Activated naive CD8-positive, alpha-beta T cell treated with anti-CD3 and anti-CD28 coated beads, Interleukin-2, amount 10 ng/mL, durations not matched to agents 7 days and 5 days (primary cell): ENCODE results near the gene CCDC30. TPM values are rescaled to one million over a fixed set of nuclear protein-coding genes. Genes with fewer than 3 reads are reported as not detected.
A peak's percentile ranks its signal among the peaks of the same experiment; 100 is the strongest.
"Not testable (repeated sequence)": the region's sequence is repeated elsewhere in the genome, so short reads cannot be mapped to it uniquely, and the experiment has no call there.

Experiments
- ATAC-seq: fragments of 150-1000 bp; cut with Tn5 transposase; one replicate; pipeline ENCODE4 v1.10.0; 2021; ENCODE audit warnings: low read depth, moderate library complexity
- POLR2A ChIA-PET: fragments of 350-600 bp; sonication (Branson Sonifier 250); formaldehyde crosslinking; loops from one replicate; lab custom pipeline; 2021; ENCODE audit warnings: antibody characterized with exemption; lab: Charles Lee
- DNase-seq: peaks from one replicate; pipeline ENCODE4 v3.0.0; 2021
- H3K27ac Mint-ChIP-seq: one replicate; pipeline ENCODE4 v1.8.0; 2022; ENCODE audit warnings: mild to moderate bottlenecking, mixed read lengths
- H3K27me3 Mint-ChIP-seq: one replicate; pipeline ENCODE4 v1.8.0; 2022; ENCODE audit warnings: mild to moderate bottlenecking, moderate library complexity, mixed read lengths
- H3K36me3 Mint-ChIP-seq: one replicate; pipeline ENCODE4 v1.8.0; 2021; ENCODE audit warnings: mild to moderate bottlenecking, mixed read lengths
- H3K4me1 Mint-ChIP-seq: one replicate; pipeline ENCODE4 v1.8.0; 2021; ENCODE audit warnings: mixed read lengths
- H3K4me3 Mint-ChIP-seq: one replicate; pipeline ENCODE4 v1.8.0; 2022; ENCODE audit warnings: mild to moderate bottlenecking, moderate library complexity, mixed read lengths
- H3K9me3 Mint-ChIP-seq: one replicate; pipeline ENCODE4 v1.8.0; 2021; ENCODE audit warnings: mixed read lengths
- total RNA-seq, 2 experiments: library from RNA; stranded (reverse); gene quantifications; one replicate each; pipeline ENCODE4 v1.2.3, GENCODE V29; 2021

Gene CCDC30
- total RNA-seq, 2 experiments from 2014 or later: 2.8 to 3.1 TPM

DNA sequence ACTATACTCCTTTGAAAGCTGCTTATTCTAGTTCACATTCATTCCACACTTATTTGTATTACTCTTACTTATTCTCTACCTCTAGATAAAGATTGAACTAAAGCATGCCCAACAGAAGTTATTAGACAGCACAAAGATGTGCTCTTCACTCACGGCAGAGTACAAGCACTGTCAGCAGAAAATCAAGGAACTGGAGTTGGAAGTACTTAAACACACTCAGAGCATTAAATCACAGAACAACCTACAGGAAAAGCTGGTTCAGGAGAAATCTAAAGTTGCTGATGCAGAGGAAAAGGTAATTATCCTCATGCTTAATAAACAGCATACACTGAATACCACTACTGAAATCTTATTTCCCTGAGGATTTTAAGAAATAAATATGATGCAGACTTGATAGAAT, 113.8 kb downstream of the CCDC30 start:
- POLR2A ChIA-PET: no interaction called here
- no peak for DNase-seq
- no peaks in the 10 kb centered on the region for H3K4me1 Mint-ChIP-seq

GRCh38 chr1:42586016-42586415, 122.9 kb downstream of the CCDC30 start:
- POLR2A ChIA-PET: no interaction called here
- ATAC-seq (no peak), DNase-seq (no peak)
- Mint-ChIP-seq H3K4me1 (no peaks in the 10 kb centered on the region), H3K4me3 (no peak overlapping the region), H3K9me3 (peaks cover 12% of the 10 kb centered on the region), H3K27ac (no peak overlapping the region), H3K36me3 (peaks cover 10% of the 10 kb centered on the region), H3K27me3 (no peaks in the 10 kb centered on the region)

More for the DNA sequence above, 113.8 kb downstream of the CCDC30 start:
- Mint-ChIP-seq H3K9me3 (no peaks in the 10 kb centered on the region), H3K4me3 (no peak overlapping the region), H3K27ac (no peak overlapping the region), H3K27me3 (no peaks in the 10 kb centered on the region), H3K36me3 (no peaks in the 10 kb centered on the region)
- no peak for ATAC-seq

- Mint-ChIP-seq H3K27me3 (no peaks in the 10 kb centered on the region), H3K36me3 (peaks cover 10% of the 10 kb centered on the region), H3K4me1 (no peaks in the 10 kb centered on the region), H3K4me3 (no peak overlapping the region), H3K27ac (no peak overlapping the region), H3K9me3 (peaks cover 12% of the 10 kb centered on the region)
- POLR2A ChIA-PET: no interaction called here
- no peak for ATAC-seq
- DNase-seq: no peak
Measured at GRCh38 chr1:42587753-42588152, 124.7 kb downstream of the CCDC30 start.

GRCh38 chr1:42592811-42593210, 129.7 kb downstream of the CCDC30 start:
- POLR2A ChIA-PET: no interaction called here

DNA sequence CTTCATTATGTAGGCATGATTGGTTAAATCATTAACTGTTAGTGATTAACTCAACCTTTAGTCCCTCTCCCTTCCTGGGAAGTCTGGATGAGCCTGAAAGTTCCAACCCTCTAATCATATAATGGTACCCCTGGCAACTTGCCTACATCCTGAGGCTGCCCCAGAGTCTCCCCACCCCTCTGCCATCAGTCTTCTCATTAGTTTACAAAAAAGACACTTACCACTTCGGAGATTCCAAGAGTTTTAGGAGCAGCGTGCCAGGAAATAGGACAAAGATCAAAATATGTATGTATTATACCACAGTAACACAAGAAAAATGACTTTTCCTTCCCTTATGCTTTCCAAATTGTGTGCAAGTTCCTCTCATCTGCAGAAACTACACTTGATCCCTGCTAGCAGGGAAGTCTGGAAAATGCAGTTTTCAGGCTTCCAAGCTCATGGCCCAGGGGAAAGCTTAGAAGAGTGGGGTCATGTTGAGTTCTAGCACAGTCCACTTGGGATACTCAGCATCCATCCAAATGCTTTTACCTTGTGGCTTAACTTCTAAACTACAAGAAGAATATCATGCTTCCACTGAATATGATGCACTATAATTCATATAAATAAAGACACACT, 130.5 kb downstream of the CCDC30 start:
- Mint-ChIP-seq H3K27ac (no peak overlapping the region), H3K4me1 (no peaks in the 10 kb centered on the region), H3K9me3 (peaks cover 5% of the 10 kb centered on the region), H3K4me3 (no peak overlapping the region), H3K36me3 (peaks cover 5% of the 10 kb centered on the region), H3K27me3 (no peaks in the 10 kb centered on the region)
- ATAC-seq: no peak
- no peak for DNase-seq
- POLR2A ChIA-PET: no interaction called here

More at GRCh38 chr1:42592811-42593210, 129.7 kb downstream of the CCDC30 start:
- Mint-ChIP-seq H3K4me3 (no peak overlapping the region), H3K27me3 (no peaks in the 10 kb centered on the region), H3K36me3 (peaks cover 8% of the 10 kb centered on the region), H3K9me3 (peaks cover 5% of the 10 kb centered on the region), H3K4me1 (no peaks in the 10 kb centered on the region), H3K27ac (no peak overlapping the region)
- ATAC-seq (no peak), DNase-seq (no peak)

GRCh38 chr1:42601472-42601871, 138.4 kb downstream of the CCDC30 start:
- ATAC-seq (no peak), DNase-seq (no peak)
- peaks cover 9% of the 10 kb centered on the region for H3K9me3 Mint-ChIP-seq
- H3K27ac Mint-ChIP-seq: no peak overlapping the region
- H3K4me3 Mint-ChIP-seq: no peak overlapping the region
- H3K36me3 Mint-ChIP-seq: peaks cover 2% of the 10 kb centered on the region
- POLR2A ChIA-PET: no interaction called here
- H3K4me1 Mint-ChIP-seq: no peaks in the 10 kb centered on the region
- H3K27me3 Mint-ChIP-seq: no peaks in the 10 kb centered on the region

GRCh38 chr1:42613803-42614131, 150.7 kb downstream of the CCDC30 start:
- POLR2A ChIA-PET: interaction anchor here (0.6 kb wide), 1 partner anchor 75 kb away, joined by 3 read pairs; no protein-coding TSS in a partner anchor
- H3K27me3 Mint-ChIP-seq: no peaks in the 10 kb centered on the region
- no peak overlapping the region for H3K27ac Mint-ChIP-seq

GRCh38 chr1:42618866-42619265, 155.8 kb downstream of the CCDC30 start:
- no peak for DNase-seq
- Mint-ChIP-seq H3K4me1 (no peaks in the 10 kb centered on the region), H3K27me3 (peaks cover 5% of the 10 kb centered on the region), H3K9me3 (no peaks in the 10 kb centered on the region), H3K36me3 (no peaks in the 10 kb centered on the region), H3K27ac (no peak overlapping the region), H3K4me3 (no peak overlapping the region)
- no peak for ATAC-seq
- POLR2A ChIA-PET: no interaction called here

More at GRCh38 chr1:42613803-42614131, 150.7 kb downstream of the CCDC30 start:
- ATAC-seq: no peak
- Mint-ChIP-seq H3K9me3 (no peaks in the 10 kb centered on the region), H3K4me3 (no peak overlapping the region), H3K4me1 (no peaks in the 10 kb centered on the region), H3K36me3 (no peaks in the 10 kb centered on the region)
- no peak for DNase-seq

DNA sequence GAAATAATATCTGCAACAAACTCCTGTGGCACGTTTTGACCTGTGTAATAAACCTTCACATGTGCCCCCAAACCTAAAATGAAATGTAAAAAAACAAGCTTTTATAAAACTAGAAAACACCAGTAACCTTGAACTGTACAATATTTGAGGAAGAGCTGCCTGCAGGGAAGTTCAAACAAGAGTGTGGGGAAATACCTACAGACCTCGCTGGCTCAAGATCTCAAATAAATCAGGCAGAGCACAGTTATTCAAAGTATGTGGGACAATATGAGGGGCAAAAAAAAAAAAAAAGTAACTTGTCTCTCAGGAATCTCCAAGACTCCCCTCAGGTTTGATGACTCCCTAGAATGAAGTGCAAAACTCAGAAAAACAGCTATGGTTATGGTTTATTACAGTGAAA, 157.2 kb downstream of the CCDC30 start:
- H3K4me3 Mint-ChIP-seq: no peak overlapping the region
- POLR2A ChIA-PET: interaction anchor here (0.6 to 0.7 kb wide), 2 partner anchors 170 to 531 kb away, joined by 4 to 6 read pairs; no protein-coding TSS in a partner anchor
- H3K9me3 Mint-ChIP-seq: no peaks in the 10 kb centered on the region
- H3K36me3 Mint-ChIP-seq: no peaks in the 10 kb centered on the region
- H3K27me3 Mint-ChIP-seq: peaks cover 8% of the 10 kb centered on the region
- H3K4me1 Mint-ChIP-seq: no peaks in the 10 kb centered on the region
- no peak overlapping the region for H3K27ac Mint-ChIP-seq
- ATAC-seq (no peak), DNase-seq (no peak)

DNA sequence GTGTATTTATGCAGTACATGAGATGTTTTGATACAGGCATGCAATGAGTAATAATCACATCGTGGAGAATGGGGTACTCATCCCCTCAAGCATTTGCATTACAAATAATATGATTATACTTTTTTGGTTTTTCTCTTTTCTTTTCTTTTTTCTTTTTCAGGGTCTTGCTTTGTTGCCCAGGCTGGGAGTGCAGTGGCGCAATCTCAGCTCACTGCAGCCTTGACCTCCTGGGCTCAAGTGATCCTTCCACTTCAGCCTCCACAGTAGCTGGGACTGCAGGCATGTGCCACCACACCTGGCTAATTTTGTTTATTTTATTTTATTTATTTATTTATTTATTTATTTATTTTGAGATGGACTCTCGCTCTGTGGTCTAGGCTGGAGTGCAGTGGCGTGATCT, 158.1 kb downstream of the CCDC30 start:
- H3K4me3 Mint-ChIP-seq, H3K36me3 Mint-ChIP-seq, H3K27ac Mint-ChIP-seq, ATAC-seq, DNase-seq, H3K9me3 Mint-ChIP-seq, H3K4me1 Mint-ChIP-seq: not testable (repeated sequence)
- peaks cover 11% of the 10 kb centered on the region for H3K27me3 Mint-ChIP-seq
- POLR2A ChIA-PET: interaction anchor here (0.7 kb wide), 1 partner anchor 532 kb away, joined by 4 read pairs; no protein-coding TSS in a partner anchor

- H3K27me3 Mint-ChIP-seq, DNase-seq, H3K4me3 Mint-ChIP-seq, H3K36me3 Mint-ChIP-seq, H3K27ac Mint-ChIP-seq, ATAC-seq, H3K4me1 Mint-ChIP-seq, H3K9me3 Mint-ChIP-seq, POLR2A ChIA-PET: not testable (repeated sequence)
Measured at GRCh38 chr1:42627205-42627604, 164.1 kb downstream of the CCDC30 start.

GRCh38 chr1:42639116-42639515, 176.0 kb downstream of the CCDC30 start:
- Mint-ChIP-seq H3K36me3 (no peaks in the 10 kb centered on the region), H3K27ac (no peak overlapping the region), H3K27me3 (no peaks in the 10 kb centered on the region), H3K4me3 (no peak overlapping the region), H3K4me1 (no peaks in the 10 kb centered on the region), H3K9me3 (no peaks in the 10 kb centered on the region)
- DNase-seq: no peak
- POLR2A ChIA-PET: no interaction called here
- ATAC-seq: no peak

DNA sequence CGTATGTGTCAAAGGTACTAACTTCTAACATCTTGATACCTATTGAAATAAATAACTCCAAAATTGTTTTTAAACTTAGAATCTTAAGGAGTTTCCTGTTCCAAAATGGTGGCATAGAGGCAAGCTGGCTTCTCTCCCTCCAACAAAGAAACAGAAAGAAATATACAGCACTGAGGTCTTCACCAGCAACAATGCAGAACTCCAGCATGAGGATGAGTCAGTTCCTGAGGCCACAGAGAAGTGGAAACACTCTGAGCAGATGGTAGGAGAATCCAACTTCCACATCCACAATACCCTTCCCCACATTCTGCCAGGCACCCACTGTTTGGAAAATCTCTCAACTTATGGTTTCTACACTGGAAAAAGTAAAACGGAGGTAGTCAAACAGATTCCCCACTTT, 183.0 kb downstream of the CCDC30 start:
- DNase-seq: no peak
- Mint-ChIP-seq H3K4me1 (no peaks in the 10 kb centered on the region), H3K36me3 (peaks cover 3% of the 10 kb centered on the region), H3K27ac (no peak overlapping the region), H3K4me3 (no peak overlapping the region), H3K27me3 (no peaks in the 10 kb centered on the region), H3K9me3 (peaks cover 9% of the 10 kb centered on the region)
- POLR2A ChIA-PET: interaction anchor here (0.7 kb wide), 1 partner anchor 8 kb away, joined by 3 read pairs; no protein-coding TSS in a partner anchor
- no peak for ATAC-seq

DNA sequence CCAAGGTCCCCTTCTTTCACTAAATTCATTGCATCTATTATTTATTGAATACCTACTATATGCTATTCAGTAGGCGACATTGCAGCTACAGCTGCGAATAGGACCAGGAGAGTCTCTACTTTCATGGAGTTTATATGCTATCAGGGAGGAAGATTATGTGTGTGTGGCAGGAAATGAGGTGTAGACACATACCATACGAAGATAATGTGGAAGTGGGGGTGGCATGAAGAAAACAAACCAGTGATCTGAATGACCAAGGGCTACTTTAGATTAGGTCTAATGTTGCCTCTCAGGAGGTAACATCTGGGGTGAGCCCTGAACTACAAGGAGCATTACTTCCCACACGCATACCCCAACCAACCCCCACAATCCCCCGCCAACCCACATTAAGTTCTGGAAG, 194.1 kb downstream of the CCDC30 start:
- H3K27ac Mint-ChIP-seq: peak overlapping the region; percentile 94
- peak overlapping the region; percentile 94 for H3K4me3 Mint-ChIP-seq
- DNase-seq: no peak
- peaks cover 32% of the 10 kb centered on the region for H3K4me1 Mint-ChIP-seq
- POLR2A ChIA-PET: interaction anchor here (0.6 to 2.5 kb wide), 4 partner anchors 25 to 110 kb away, joined by 3 to 42 read pairs (median 8); partner anchors contain the start of genes C1orf50, P3H1 and YBX1
- ATAC-seq: no peak
- no peaks in the 10 kb centered on the region for H3K27me3 Mint-ChIP-seq
- H3K36me3 Mint-ChIP-seq: peaks cover 17% of the 10 kb centered on the region
- H3K9me3 Mint-ChIP-seq: no peaks in the 10 kb centered on the region
